Measurements from ENCODE around the gene CLGN.

GRCh38 chr4:140361099-140361498, 66.3 kb downstream of the CLGN start:
- TF ChIP-seq POLR2AphosphoS5 (IDR thresholded peaks at IDR 0.05; ENCODE audit: low read depth, low read length) (no peak), TAF1 (IDR thresholded peaks at IDR 0.05; ENCODE audit: borderline replicate concordance, insufficient read depth, low read length) (no peak)

Measured in PFSK-1 (cell line).